NCI-H1930 (cell line): ENCODE results near the gene TOB1.
A peak's percentile ranks its signal among the peaks of the same experiment; 100 is the strongest.
"Not testable (repeated sequence)": the region's sequence is repeated elsewhere in the genome, so short reads cannot be mapped to it uniquely, and the experiment has no call there.

ENCODE experiments used
- DNase-seq, 2 experiments: peaks; one replicate each; lab custom pipeline; 2025; lab: John Stamatoyannopoulos, UW

TOB1 gene

DNA sequence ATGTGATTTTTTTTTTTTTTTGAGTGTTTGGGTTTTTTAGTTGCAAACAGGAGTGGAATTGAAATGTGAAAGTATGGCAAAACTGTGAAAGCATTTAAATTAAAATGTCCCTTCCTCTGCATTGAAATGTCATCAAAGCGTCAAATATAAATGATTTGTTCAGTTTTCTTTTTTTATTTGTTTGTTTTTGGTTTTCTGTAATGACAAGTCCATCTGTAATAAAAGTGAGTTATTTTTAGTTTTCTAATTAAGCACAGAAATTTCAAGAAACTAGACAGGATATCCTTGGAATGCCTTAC is 1.9 kb upstream of the TOB1 start:
- no peak for DNase-seq

- DNase-seq = peak; percentile 90 to 91
These were observed 1.4 kb upstream of the TOB1 start for GRCh38 chr17:50867363-50868139.

GRCh38 chr17:50866950-50867362 is 802 bp upstream of the TOB1 start:
- DNase-seq = peak; percentile 71 to 80

DNA sequence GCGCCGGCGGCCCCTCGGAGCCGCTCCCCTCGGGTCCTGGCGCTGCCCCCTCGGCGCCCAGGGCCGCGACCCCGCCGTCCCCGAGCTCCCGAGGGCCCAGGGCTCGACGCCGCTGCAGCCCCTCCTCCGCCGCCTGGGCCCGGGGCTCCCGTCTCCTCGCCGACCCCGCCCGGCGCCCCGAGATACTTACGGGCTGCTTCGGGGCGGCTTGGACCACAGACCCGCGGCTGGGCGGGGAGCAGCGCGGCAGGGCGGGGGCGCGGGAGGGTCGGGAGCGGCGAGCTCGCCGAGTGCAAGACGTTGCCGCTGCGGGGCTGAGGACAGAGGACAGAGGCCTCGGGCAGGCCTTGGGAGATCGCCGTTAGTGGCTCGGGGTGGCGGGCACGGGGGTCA is 290 bp downstream of the TOB1 start:
- no peak for DNase-seq

GRCh38 chr17:50865060-50865867 is 890 bp downstream of the TOB1 start:
- DNase-seq = peak; percentile 8 to 41

- DNase-seq = no peak
These were observed 1.5 kb downstream of the TOB1 start for GRCh38 chr17:50864747-50865059.

- no peak for DNase-seq
These were observed 2.2 kb downstream of the TOB1 start for GRCh38 chr17:50863931-50864330.

DNA sequence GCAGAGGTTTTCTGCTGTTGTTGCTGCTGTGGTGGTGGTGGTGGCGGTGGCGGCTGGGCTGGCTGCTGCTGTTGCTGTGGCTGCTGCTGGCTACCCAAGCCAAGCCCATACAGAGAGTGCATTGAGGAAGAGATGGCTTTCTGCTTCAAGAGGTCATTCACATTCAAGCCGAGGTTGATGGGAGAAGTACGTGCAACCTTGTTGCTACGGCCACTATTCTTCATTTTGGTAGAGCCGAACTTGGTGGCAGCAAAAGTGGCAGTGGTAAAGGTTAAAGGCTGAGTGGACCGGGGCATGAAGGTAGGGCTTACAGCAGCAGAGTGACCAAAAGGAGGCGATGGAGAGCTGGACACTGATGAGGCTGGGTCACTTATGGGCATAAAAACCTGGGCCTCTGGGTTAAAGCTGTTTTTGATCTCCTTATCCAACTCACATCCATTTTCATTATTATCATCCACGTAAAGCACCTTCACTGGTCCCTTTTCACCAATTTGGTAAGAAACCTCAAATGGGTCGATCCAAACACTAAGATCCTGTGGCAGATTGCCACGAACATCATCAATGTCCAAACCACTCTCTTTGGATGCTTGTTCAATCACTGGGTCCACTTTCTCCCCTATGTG is 2.8 kb downstream of the TOB1 start:
- no peak for DNase-seq

- no peak for DNase-seq
These were observed 4.2 kb downstream of the TOB1 start for GRCh38 chr17:50861822-50862528.

DNA sequence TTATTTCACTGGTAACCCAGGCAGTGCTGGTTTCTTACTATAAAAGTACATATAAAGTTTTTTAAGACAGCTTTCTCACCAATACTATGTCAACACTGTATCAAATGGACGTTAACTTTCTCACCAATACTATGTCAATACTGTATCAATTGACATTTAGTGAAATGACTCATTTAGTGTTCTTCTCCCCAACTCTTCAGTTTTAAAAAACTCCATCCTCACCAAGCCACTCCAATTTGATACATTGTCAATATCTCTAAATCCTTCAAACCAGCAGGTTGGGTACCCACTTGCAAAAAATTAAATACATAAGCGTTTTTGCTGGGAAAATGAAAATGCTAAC is 4.8 kb downstream of the TOB1 start:
- DNase-seq = no peak

GRCh38 chr17:50859727-50860126 is 6.4 kb downstream of the TOB1 start:
- DNase-seq = not testable (repeated sequence)

DNA sequence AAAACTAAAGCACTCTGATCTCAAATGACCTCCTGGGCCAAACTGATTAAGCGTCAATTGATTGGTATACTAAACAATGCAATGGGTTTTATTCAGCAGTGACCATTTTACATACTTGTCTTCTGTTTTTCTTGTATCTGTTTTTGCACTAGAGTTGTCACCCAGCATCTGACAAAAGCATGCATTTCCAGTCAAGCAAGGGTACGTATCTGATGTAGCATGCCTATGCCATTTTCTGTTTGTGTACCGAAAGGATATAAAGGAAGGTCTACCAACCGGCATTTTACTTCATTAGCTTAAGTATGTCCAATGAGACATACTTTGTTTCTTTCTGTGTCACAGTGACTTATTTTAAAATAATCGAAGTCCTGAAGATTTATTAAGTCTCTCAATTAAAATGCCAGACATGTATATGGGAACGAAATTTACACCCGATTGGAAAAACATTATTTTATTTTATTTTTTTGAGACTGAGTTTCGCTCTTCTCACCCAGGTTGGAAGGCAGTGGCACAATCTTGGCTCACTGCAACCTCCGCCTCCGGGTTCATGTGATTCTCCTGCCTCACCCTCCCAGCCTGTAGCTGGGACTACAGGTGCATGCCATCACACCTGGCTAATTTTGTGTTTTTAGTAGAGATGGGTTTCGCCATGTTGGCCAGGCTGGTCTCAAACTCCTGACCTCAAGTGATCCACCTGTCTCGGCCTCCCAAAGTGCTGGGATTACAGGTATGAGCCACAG is 7.5 kb downstream of the TOB1 start:
- DNase-seq = no peak

DNA sequence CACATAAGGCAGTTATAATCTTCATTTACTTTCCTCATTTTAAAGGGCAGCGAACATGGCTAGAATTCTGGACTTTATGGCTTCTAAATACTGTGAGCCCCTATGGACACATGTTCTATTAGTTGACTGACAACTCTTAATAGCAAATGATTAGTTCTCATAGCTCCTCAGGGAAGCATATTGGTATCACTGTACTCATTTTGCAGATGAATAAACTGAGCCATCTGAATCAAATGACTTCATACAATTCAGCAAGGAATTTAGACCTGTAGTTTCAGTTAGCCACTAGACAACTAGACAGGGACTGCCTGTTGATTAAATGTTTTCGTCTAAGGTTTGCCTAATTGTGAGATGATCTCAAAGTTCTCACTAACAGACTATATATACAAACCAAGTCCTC is 9.7 kb downstream of the TOB1 start:
- no peak for DNase-seq

GRCh38 chr17:50855708-50856330 is 10.3 kb downstream of the TOB1 start:
- DNase-seq = no peak

- no peak for DNase-seq
These were observed 12.4 kb downstream of the TOB1 start for GRCh38 chr17:50853781-50854180.

- no peak for DNase-seq
These were observed 13.0 kb downstream of the TOB1 start for GRCh38 chr17:50853015-50853615.

GRCh38 chr17:50850640-50851039 is 15.5 kb downstream of the TOB1 start:
- DNase-seq = no peak

DNA sequence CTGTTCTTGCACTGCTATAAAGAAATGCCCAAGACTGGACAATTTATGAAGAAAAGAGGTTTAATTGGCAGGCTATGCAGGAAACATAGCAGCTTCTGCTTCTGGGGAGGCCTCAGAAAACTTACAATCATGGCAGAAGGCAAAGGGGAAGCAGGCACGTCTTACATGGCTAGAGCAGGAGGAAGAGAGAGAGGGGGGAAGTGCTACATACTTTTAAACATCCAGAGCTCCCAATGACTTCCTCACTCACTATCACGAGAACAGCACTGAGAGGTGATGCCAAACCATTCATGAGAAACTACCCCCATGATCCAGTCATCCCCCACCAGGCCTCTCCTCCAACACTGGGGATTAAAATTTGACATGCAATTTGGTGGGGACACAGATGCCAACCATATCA is 17.4 kb downstream of the TOB1 start:
- DNase-seq = no peak

DNA sequence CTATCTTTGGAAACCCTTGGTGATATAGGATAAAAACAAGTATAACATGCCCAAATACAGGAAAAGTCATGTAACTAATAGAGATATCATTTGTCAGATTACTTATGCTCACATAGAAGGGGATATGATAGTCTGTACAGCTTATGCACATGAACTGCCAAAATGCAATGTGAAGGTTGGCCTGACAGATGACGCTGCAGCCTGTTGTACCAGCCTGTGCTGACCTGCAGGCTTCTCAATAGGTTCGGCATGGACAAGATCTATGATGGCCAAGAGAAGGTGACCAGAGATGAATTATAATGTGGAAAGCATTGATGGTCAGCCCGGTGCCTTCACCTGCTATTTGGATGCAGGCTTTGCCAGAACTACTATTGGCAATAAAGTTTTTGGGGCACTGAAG is 18.1 kb downstream of the TOB1 start:
- DNase-seq = no peak

DNA sequence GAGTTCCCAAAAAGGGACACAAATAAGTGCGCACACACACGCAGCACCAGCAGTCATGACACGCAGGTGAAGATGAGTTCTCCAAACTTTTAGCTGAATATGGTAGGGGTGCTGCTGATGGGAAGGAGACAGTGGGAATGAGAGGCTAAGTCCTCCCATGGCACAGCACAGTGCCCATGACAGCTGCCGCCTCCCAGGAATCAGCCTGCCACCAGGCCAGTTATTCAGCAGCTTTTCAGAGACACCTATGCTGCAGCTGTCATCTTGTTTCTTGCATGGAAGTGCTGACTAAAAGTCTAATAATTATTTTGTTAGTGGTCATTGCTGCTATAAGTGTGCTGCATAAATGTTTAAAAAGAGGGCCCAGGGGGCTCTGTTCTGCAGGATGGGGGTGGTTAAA is 18.6 kb downstream of the TOB1 start:
- DNase-seq = no peak
